AG10803 (cell line): ENCODE data around the gene DNAH10.

Source experiments
- DNase-seq: peaks from one replicate; pipeline ENCODE4 v3.0.0; 2010; ENCODE audit warnings: low read depth
- H3K4me3 ChIP-seq: 2 replicates; pipeline ENCODE4 v1.5.1; 2011; ENCODE audit warnings: mild to moderate bottlenecking, low read length, control low read depth
- CTCF ChIP-seq: conservative IDR thresholded peaks from 2 replicates; pipeline ENCODE4 v1.5.1; 2011; ENCODE audit warnings: mild to moderate bottlenecking, low read length, control low read depth, inconsistent platforms

Gene DNAH10

GRCh38 chr12:123731596-123731995, 30.5 kb upstream of the DNAH10 start:
- no peak for DNase-seq
- no peak for TF ChIP-seq CTCF
- no peak overlapping the region for H3K4me3 ChIP-seq

GRCh38 chr12:123732251-123732650, 29.9 kb upstream of the DNAH10 start:
- no peak for DNase-seq
- no peak overlapping the region for H3K4me3 ChIP-seq
- no peak for TF ChIP-seq CTCF

DNA sequence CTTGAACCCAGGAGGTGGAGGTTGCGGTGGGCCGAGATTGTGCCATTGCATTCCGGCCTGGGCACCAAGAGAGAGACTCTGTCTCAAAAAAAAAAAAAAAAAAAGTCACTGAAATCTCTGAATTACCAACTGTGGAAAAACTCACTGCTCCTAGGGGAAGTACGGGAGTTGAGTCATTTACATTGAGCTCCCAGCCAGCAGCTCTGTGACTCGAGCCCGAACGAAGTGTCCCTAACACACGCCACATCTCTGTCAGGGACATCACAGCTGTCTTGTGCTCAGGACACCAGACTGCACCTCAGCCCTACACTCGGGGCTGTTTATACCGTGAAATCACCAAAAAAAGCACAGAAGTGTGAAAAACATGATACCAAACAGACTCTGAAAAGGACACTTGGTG, 28.9 kb upstream of the DNAH10 start:
- no peak for TF ChIP-seq CTCF
- H3K4me3 ChIP-seq = no peak overlapping the region
- DNase-seq = no peak

- DNase-seq = no peak
- no peak for TF ChIP-seq CTCF
- no peak overlapping the region for H3K4me3 ChIP-seq
Observed at GRCh38 chr12:123734268-123734667, 27.8 kb upstream of the DNAH10 start.

DNA sequence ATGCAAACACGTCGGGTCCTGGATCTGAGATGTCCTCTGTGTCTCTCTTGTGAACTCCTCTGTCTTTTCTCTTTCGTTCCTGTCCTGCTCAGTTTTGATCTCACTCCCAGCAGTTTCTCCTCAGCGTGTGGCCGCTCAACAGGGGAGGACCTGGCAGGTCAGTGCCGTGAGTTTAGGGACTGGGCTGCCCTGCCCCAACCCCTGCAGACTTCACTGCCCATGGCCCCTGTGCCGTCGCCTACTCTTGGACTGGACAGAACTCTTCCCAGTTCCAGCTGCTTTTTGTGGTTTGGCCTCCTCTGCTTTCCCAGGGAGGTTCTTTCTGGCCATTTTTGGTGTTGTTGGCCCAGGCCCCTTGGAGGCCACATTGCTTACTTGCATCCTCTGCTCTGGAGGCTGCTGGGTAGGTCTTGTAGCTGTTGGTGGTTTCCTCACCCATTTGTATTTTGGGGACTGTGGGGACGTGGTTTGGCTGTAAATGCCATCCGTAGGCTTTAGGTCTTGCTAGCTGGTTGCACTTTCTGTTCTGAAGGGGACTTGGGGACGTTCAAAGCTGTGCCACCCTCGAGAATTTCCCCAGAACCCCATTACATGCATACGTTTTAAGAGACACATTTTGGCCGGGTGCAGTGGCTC, 20.0 kb upstream of the DNAH10 start:
- no peak overlapping the region for H3K4me3 ChIP-seq
- TF ChIP-seq CTCF = no peak
- no peak for DNase-seq

DNA sequence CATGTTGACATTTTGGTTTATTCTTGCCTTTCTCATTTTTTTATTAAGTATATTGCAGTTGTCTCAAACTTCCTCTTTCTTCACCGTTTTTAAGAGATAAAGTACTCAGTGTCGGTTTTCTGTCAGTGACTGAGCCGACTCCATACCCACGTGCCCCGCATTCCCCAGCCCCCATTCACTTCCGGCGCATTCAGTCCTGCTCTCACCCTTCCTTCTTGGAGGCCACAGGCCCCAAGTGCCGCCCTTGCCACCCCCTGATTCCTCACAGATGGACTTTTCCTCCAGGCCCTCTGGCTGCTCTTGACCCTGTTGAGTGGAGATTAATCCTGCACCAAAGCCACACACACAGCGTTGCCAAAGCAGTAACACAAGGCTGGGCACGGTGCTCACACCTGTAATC, 19.1 kb upstream of the DNAH10 start:
- no peak for DNase-seq
- TF ChIP-seq CTCF = no peak
- no peak overlapping the region for H3K4me3 ChIP-seq

GRCh38 chr12:123744836-123745235, 17.3 kb upstream of the DNAH10 start:
- DNase-seq = no peak
- no peak overlapping the region for H3K4me3 ChIP-seq
- no peak; the same call in 1 of the 2 replicates for TF ChIP-seq CTCF
